ENCODE measurements around the gene GNG7.

DNA sequence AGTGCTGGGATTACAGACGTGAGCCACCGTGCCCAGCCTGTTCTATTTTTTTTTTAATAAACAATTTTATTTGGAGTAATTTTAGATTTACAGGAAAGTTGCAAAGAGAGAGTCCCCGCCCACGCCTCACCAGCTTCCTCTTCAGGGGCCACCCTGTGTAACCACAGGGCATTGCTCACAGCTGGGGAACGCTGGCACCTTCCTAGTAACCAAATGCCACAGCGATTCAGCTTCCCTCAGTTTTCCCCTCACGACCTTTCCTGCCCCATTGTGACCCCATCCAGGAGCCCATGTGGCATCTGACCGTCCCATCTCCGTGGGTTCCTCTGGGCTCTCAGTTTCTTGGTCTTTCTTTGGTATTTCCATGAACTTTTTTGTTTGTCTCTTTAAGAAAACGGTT, 83.9 kb downstream of the GNG7 start:
- no peak for TF ChIP-seq SPI1 (IDR thresholded peaks at IDR 0.05; ENCODE audit: low read depth, low read length)
- no peak for TF ChIP-seq POLR2AphosphoS5 (IDR thresholded peaks at IDR 0.05; ENCODE audit: low read depth, low read length)

Data from GM12891 (cell line).